ENCODE data around the gene TBX15.

Gene TBX15

GRCh38 chr1:118842452-118843201 lies 145.5 kb downstream of the TBX15 start:
- no peak overlapping the region for H3K4me3 ChIP-seq (ENCODE audit: low read depth, low read length)
- DNase-seq (ENCODE audit: low read depth, low spot score) = no peak
- in situ Hi-C loops (cut with HindIII; ENCODE audit: low sequenced_read_pairs) = no loop called here
- no peak for TF ChIP-seq CTCF (IDR thresholded peaks at IDR 0.05; ENCODE audit: low read depth, low read length)

- TF ChIP-seq CTCF (IDR thresholded peaks at IDR 0.05; ENCODE audit: low read depth, low read length) = no peak
- DNase-seq (ENCODE audit: low read depth, low spot score) = no peak
- H3K4me3 ChIP-seq (ENCODE audit: low read depth, low read length) = no peak overlapping the region
- in situ Hi-C loops (cut with HindIII; ENCODE audit: low sequenced_read_pairs) = no loop called here
Observed at GRCh38 chr1:118841521-118841920, 146.6 kb downstream of the TBX15 start.

Data from astrocyte of the spinal cord (primary cell).